GM19463 (cell line): ENCODE measurements around the gene ZBTB40.

Experiments
- ATAC-seq: cut with Tn5 transposase; IDR thresholded peaks from one replicate; pipeline ENCODE4 v1.9.1; 2021; ENCODE audit warnings: mild to moderate bottlenecking, moderate library complexity; ENCODE audit not compliant: unreplicated experiment

ZBTB40 gene

DNA sequence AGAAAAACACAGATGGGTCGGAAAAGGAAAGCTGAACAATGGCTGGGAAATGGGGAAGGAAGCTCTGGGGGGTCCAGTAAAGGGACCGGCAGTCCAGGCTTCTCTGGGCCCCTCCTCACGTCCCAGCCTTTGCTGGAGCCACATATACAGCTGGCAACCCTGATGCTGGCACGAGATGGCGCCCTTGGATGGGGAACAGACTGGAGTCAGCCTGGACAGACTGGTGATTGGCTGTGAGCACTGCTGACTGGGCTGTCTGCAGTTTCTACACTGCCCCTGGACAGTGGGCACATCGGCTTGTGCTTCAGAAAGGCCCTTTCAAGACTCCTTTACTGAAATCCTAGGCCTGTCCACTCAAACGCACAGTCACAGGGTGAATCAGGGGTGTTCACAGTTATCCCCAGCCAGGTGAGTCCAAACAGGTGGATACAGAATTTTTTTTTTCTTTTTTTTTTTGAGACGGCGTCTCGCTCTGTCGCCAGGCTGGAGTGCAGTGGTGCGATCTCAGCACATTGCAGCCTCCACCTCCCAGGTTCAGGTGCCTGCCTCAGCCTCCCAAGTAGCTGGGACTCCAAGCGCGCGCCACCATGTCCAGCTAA, 31.1 kb upstream of the ZBTB40 start:
- no peak for ATAC-seq

GRCh38 chr1:22426781-22427180, 24.9 kb upstream of the ZBTB40 start:
- no peak for ATAC-seq

GRCh38 chr1:22428672-22429071, 23.0 kb upstream of the ZBTB40 start:
- no peak for ATAC-seq

DNA sequence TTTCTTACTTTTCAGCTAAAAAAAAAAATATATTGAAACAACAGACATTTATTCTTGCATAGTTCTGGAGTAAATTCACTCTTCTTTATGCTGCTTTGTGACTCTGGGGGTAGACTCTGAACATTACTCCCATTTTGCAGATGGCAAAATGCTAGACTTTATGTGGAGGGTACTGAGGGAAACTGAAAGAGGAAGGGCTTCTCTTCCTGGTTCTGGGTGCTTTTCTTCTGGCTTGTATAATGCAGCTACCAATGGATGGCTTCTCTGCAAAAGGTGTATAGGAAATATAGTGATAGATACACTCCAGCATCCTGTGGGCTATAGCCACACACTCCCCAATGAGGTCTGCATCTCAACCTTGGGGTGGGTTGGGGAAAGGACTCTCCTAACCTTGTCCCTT, 19.7 kb upstream of the ZBTB40 start:
- no peak for ATAC-seq

- ATAC-seq, result no peak
Measured at GRCh38 chr1:22434717-22435116, 16.9 kb upstream of the ZBTB40 start.

DNA sequence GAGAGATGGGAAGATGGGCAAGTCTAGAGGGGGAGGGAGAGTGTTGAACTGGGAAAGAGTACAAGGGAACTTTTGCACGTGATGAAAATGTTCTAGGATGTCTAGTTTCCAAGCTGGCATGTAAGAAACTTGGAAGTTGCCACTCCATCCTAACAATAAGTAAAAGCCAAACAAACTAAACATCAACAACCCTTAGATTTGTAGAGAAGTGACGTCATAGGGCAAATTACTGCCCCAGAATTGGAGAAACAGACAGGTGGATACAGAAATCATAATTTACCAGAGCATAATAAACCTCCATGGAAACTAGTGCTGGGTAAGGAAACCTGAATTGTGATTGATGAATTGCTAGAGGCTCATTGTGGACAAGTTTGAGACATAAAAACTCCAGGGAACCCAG, 14.7 kb upstream of the ZBTB40 start:
- ATAC-seq, result no peak

DNA sequence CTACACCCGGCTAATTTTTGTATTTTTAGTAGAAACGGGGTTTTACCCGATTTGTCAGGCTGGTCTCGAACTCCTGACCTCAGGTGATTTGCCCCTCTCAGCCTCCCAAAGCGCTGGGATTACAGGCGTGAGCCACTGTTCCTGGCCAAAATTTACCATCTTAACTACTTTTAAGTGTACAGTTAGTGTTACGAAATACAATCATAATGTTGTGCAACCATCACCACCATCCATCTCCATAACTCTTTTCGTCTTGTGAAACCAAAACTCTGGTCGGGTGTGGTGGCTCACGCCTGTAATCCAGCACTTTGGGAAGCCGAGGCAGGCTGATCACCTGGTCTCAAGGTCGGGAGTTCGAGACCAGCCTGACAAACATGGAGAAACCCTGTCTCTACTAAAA, 14.1 kb upstream of the ZBTB40 start:
- no peak for ATAC-seq

GRCh38 chr1:22440582-22440981, 11.1 kb upstream of the ZBTB40 start:
- ATAC-seq, result no peak

- ATAC-seq, result no peak
Measured at GRCh38 chr1:22442212-22442894, 9.3 kb upstream of the ZBTB40 start.

DNA sequence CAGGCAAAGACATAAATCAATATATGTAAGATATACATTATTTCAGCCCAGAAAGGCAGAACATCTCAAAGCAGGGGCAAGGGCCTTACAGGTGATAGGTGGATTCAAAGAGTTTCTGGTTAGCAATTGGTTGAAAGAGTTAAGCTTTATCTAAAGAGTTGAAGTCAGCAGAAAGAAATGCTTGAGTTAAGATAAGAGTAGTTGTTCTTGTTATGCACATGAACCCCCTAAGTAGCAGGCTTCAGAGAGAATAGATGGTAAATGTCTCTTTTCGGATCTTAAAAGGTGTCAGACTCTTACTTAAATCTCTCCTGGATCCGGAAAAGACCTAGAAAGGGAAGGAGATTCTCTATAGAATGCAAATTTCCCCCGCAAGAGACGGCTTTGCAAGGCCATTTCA, 8.3 kb upstream of the ZBTB40 start:
- ATAC-seq, result no peak

DNA sequence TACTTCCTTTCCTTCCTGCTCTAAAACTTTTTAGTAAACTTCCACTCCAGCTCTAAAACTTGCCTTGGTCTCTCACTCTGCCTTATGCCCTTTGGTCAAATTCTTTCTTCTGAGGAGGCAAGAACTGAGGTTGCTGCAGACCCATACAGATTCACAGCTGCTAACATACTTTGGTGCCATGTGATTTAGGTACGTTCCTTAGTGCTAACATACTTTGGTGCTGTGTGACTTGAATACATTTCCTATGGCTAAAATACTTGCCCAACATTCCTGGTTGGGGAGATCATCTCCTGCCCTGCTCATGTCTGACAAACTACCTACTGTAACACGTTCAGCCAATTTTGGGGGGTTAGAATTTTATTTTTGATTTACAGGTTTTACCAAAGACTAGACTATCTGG, 6.8 kb upstream of the ZBTB40 start:
- no peak for ATAC-seq

- no peak for ATAC-seq
Measured at GRCh38 chr1:22447621-22448111, 4.0 kb upstream of the ZBTB40 start.

GRCh38 chr1:22449636-22450035, 2.0 kb upstream of the ZBTB40 start:
- ATAC-seq, result no peak

- no peak for ATAC-seq
Measured at GRCh38 chr1:22450351-22451021, 1.2 kb upstream of the ZBTB40 start.

- ATAC-seq, result peak; percentile 16
Measured at GRCh38 chr1:22452481-22452957, 868 bp downstream of the ZBTB40 start.

- no peak for ATAC-seq
Measured at GRCh38 chr1:22453181-22453580, 1.5 kb downstream of the ZBTB40 start.

DNA sequence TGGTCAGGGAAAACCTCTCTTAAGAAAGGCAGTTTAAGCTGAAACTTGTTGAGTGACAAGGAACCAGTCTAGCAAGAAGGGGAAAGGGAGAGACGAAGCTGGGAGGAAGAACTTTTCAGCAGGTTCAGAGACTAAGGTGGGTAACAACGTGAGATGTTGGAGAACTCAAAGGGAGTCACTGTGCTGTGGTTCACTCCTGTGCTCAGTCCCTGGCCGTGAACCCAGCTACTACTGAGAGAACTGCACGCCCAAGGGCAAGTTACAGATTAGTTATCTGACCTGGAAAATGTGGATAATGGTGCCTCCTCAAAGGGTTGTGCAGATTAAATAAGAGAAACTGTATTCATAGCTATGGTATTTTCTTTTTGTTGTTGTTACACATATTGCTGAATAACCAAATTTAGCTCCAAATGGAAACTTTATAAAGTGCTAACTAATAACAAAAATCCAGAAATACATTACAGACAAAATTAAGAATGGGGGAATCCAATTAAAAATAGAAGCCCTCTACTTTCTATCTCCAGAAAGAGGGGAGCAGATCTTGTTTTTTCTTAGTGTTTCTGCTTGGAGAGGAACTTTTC, 2.9 kb downstream of the ZBTB40 start:
- no peak for ATAC-seq

- ATAC-seq, result no peak
Measured at GRCh38 chr1:22457345-22457744, 5.7 kb downstream of the ZBTB40 start.

- no peak for ATAC-seq
Measured at GRCh38 chr1:22457836-22458235, 6.2 kb downstream of the ZBTB40 start.

GRCh38 chr1:22461100-22461499, 9.4 kb downstream of the ZBTB40 start:
- ATAC-seq, result no peak

DNA sequence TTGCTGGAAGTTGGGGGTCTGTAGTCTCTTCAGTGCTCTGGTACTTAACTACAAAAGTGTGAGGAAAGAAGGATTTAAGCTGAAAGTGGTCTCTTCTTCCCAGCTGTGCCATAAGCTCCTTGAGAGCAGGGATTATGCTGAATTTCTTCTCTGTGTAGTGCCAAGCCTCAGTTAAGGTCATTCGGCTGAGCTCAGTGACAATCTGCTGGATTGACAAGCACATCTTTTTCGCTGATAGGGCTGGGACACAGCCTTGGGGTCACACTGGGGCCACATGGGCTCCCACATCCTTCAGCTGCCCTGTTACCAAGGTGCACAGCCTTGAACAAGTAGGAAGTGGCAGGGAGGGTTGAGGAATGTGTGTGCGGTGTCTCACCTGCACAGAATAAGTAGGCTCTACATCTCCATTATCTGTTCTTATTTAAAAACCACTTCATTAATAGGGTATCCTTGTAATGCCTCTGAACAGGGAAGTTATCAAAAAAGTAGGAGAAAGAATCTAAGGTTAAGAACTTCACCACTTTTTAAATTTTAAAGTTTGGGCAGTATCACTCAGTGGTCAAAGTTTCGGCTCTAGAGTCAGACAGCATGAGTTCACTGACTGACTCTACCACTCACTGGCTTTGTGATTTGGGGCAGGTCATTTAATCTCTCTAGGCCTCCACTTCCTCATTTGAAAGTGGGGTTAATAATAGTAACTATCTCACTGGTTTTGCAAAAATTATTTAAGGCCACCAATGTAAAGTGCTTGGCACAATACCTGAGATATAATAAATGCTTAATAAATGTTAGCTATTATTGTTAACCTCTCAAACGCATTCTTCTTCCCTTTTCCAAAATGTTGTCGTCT, 10.3 kb downstream of the ZBTB40 start:
- no peak for ATAC-seq
